SK-N-SH (cell line): ENCODE measurements around the gene MAPK14. TPM values are rescaled to one million over a fixed set of nuclear protein-coding genes. Genes with fewer than 3 reads are reported as not detected.

Source experiments
- CTCF ChIA-PET: fragments of 300-600, 350-600 bp; formaldehyde crosslinking; extraction: SDS; loops from one replicate; lab custom pipeline; 2021; lab: Yijun Ruan, JAX
- POLR2A ChIA-PET: fragments of 350-600 bp; sonication (Branson Sonifier 250); formaldehyde crosslinking; extraction: SDS; loops from one replicate; lab custom pipeline; 2020; ENCODE audit warnings: antibody characterized with exemption, inconsistent platforms; lab: Yijun Ruan, JAX
- DNase-seq: peaks from one replicate; pipeline ENCODE4 v3.0.0; 2012
- H2AFZ ChIP-seq: fragments of 200-600 bp; sonication (generic); 2 replicates; pipeline ENCODE4 v1.8.1; 2016; ENCODE audit warnings: antibody characterized with exemption, mild to moderate bottlenecking, low read depth
- H3F3A ChIP-seq: fragments of 200-600 bp; sonication (generic); replicated peaks from 2 replicates; pipeline ENCODE3; 2016; ENCODE audit warnings: antibody characterized with exemption, mild to moderate bottlenecking; ENCODE audit not compliant: insufficient read depth
- H3K27ac ChIP-seq, 2 experiments: fragments of 200-500 bp in 1 of 2; fragments of 200-600 bp in 1 of 2; sonication (Bioruptor generic) in 1 of 2; sonication (generic), shearing (Covaris generic) in 1 of 2; 2 replicates each; pipeline versions ENCODE4 v1.5.1 to v1.6.1; 2014 to 2016; ENCODE audit warnings: low read depth in 2 of 2, inconsistent platforms in 1 of 2, low read length in 1 of 2, mild to moderate bottlenecking in 1 of 2, mixed read lengths in 1 of 2
- H3K27me3 ChIP-seq: fragments of 200-600 bp; sonication (generic), shearing (Covaris generic); 2 replicates; pipeline ENCODE4 v1.6.1; 2016; ENCODE audit warnings: mixed run types; ENCODE audit not compliant: insufficient read depth
- H3K36me3 ChIP-seq, 2 experiments: fragments of 200-500 bp in 1 of 2; fragments of 200-600 bp in 1 of 2; sonication (Bioruptor generic) in 1 of 2; sonication (generic) in 1 of 2; replicated peaks in 1 of 2; 2 replicates each; pipeline versions ENCODE3 to v1.5.1; 2014 to 2016; ENCODE audit warnings: low read length in 1 of 2, mild to moderate bottlenecking in 1 of 2; ENCODE audit not compliant: insufficient read depth in 2 of 2, control insufficient read depth in 1 of 2
- H3K4me1 ChIP-seq, 2 experiments: fragments of 200-500 bp in 1 of 2; fragments of 200-600 bp in 1 of 2; sonication (Bioruptor generic) in 1 of 2; sonication (generic), shearing (Covaris generic) in 1 of 2; 2 replicates each; pipeline versions ENCODE4 v1.5.1 to v1.6.1; 2014 to 2016; ENCODE audit warnings: low read depth in 1 of 2, low read length in 1 of 2, mixed run types in 1 of 2; ENCODE audit not compliant: insufficient read depth in 2 of 2, control insufficient read depth in 1 of 2
- H3K4me2 ChIP-seq: fragments of 200-600 bp; sonication (generic), shearing (Covaris generic); 2 replicates; pipeline ENCODE4 v1.6.1; 2017; ENCODE audit warnings: mixed run types
- H3K4me3 ChIP-seq, 2 experiments: fragments of 200-500 bp in 1 of 2; fragments of 200-600 bp in 1 of 2; sonication (Bioruptor generic) in 1 of 2; sonication (generic), shearing (Covaris generic) in 1 of 2; 2 replicates each; pipeline versions ENCODE4 v1.5.1 to v1.8.1; 2014 to 2016; ENCODE audit warnings: low read depth in 2 of 2, inconsistent platforms in 1 of 2, low read length in 1 of 2, mild to moderate bottlenecking in 1 of 2, mixed read lengths in 1 of 2, moderate library complexity in 1 of 2
- H3K79me2 ChIP-seq: fragments of 200-600 bp; sonication (generic); 2 replicates; pipeline ENCODE4 v1.8.1; 2017; ENCODE audit warnings: mild to moderate bottlenecking; ENCODE audit not compliant: insufficient read depth
- H3K9ac ChIP-seq: fragments of 200-600 bp; sonication (generic); 2 replicates; pipeline ENCODE4 v1.6.1; 2017; ENCODE audit warnings: mixed run types
- H3K9me2 ChIP-seq: fragments of 200-600 bp; sonication (generic); 2 replicates; pipeline ENCODE4 v1.6.1; 2017; ENCODE audit warnings: mixed run types
- H3K9me3 ChIP-seq: fragments of 200-600 bp; sonication (generic); 2 replicates; pipeline ENCODE4 v1.6.1; 2017; ENCODE audit warnings: mixed run types, mild to moderate bottlenecking, moderate library complexity
- H4K20me1 ChIP-seq: fragments of 200-600 bp; sonication (generic); 2 replicates; pipeline ENCODE4 v1.6.1; 2017; ENCODE audit warnings: mild to moderate bottlenecking, mixed run types; ENCODE audit not compliant: insufficient read depth
- CHD2 ChIP-seq: fragments of 150-350 bp; IDR thresholded peaks from 2 replicates; pipeline ENCODE4 v1.6.1; 2018; ENCODE audit warnings: low read length; ENCODE audit not compliant: partially characterized antibody
- EZH2phosphoT487 ChIP-seq: fragments of 200-600 bp; sonication (generic); IDR thresholded peaks from 2 replicates; pipeline ENCODE4 v1.6.1; 2017; ENCODE audit warnings: low read depth, mixed run types, mild to moderate bottlenecking, antibody characterized with exemption, moderate library complexity, borderline replicate concordance
- FOSL2 ChIP-seq: IDR thresholded peaks from 2 replicates; pipeline ENCODE4 v1.4.0; 2012; ENCODE audit warnings: low read depth, mild to moderate bottlenecking, moderate library complexity, borderline replicate concordance
- FOXM1 ChIP-seq: IDR thresholded peaks from 2 replicates; pipeline ENCODE4 v1.4.0; 2012; ENCODE audit warnings: low read depth, mild to moderate bottlenecking
- GABPA ChIP-seq: IDR thresholded peaks from 2 replicates; pipeline ENCODE4 v1.4.0; 2012; ENCODE audit warnings: low read depth, mild to moderate bottlenecking
- GATA2 ChIP-seq: sonication (generic); formaldehyde crosslinking; IDR thresholded peaks from 2 replicates; pipeline ENCODE4 v1.5.0; 2020; ENCODE audit warnings: mild to moderate bottlenecking, missing genetic modification reagents
- MXI1 ChIP-seq: IDR thresholded peaks from 2 replicates; pipeline ENCODE4 v1.6.1; 2012; ENCODE audit warnings: mild to moderate bottlenecking, low read depth, low read length, improper control_type of control experiment
- PBX3 ChIP-seq: IDR thresholded peaks from 2 replicates; pipeline ENCODE4; 2012
- POLR2AphosphoS5 ChIP-seq: IDR thresholded peaks from 2 replicates; pipeline ENCODE4 v1.6.1; 2012; ENCODE audit warnings: low read depth, low read length
- RCOR1 ChIP-seq: fragments of 150-350 bp; IDR thresholded peaks from 2 replicates; pipeline ENCODE4 v1.6.1; 2017; ENCODE audit warnings: antibody characterized with exemption, low read length
- RXRA ChIP-seq: IDR thresholded peaks from 2 replicates; pipeline ENCODE4 v1.4.0; 2012; ENCODE audit warnings: low read depth, mild to moderate bottlenecking, borderline replicate concordance
- SIN3A ChIP-seq: IDR thresholded peaks from 2 replicates; pipeline ENCODE4 v1.6.1; 2012; ENCODE audit warnings: low read depth, mild to moderate bottlenecking, low read length, moderate library complexity, borderline replicate concordance
- SMC3 ChIP-seq: IDR thresholded peaks from 2 replicates; pipeline ENCODE4 v1.6.1; 2012; ENCODE audit warnings: low read depth, low read length, improper control_type of control experiment
- TCF12 ChIP-seq: IDR thresholded peaks from 2 replicates; pipeline ENCODE4 v1.4.0; 2012
- USF1 ChIP-seq: IDR thresholded peaks from 2 replicates; pipeline ENCODE4 v1.4.0; 2012; ENCODE audit warnings: low read depth, borderline replicate concordance
- YY1 ChIP-seq: IDR thresholded peaks from 2 replicates; pipeline ENCODE4 v1.4.0; 2012; ENCODE audit warnings: low read depth, mild to moderate bottlenecking
- ZBTB33 ChIP-seq: IDR thresholded peaks from 2 replicates; pipeline ENCODE4 v1.4.0; 2012; ENCODE audit warnings: low read depth, borderline replicate concordance
- WGBS: methylation state at CpG from one replicate; pipeline ENCODE4 v1.1.6; 2017; ENCODE audit warnings: low lambda C conversion rate; 5-methylcytosine and 5-hydroxymethylcytosine counted together
- polyA plus RNA-seq, 3 experiments: library from polyadenylated mRNA; depleted of rRNA; stranded (reverse); fragments of >200 nt; gene quantifications; 2 replicates each; pipeline ENCODE4 v1.2.3, GENCODE V29; 2012
- TF ChIP-seq, protein P1 (sequence below): IDR thresholded peaks from 2 replicates; pipeline ENCODE4 v1.4.0; 2012; ENCODE audit warnings: low read depth

Gene MAPK14
- polyA plus RNA-seq, 1 of the 3 experiments (the other 2 are of a cell fraction): 19.8 TPM

- Histone ChIP-seq H3K36me3 (peaks cover 4 to 6% of the 10 kb centered on the region in 2 experiments), H2AFZ (no peak overlapping the region), H3K79me2 (no peaks in the 10 kb centered on the region), H3K4me2 (no peak overlapping the region), H3K4me1 (peaks cover 0 to 19% of the 10 kb centered on the region in 2 experiments; a peak in 1 of 4 replicates), H3F3A (peaks cover 8% of the 10 kb centered on the region), H3K27me3 (no peaks in the 10 kb centered on the region), H3K9me2 (no peaks in the 10 kb centered on the region), H3K9me3 (no peaks in the 10 kb centered on the region), H3K27ac (no peak overlapping the region; a peak in 1 of 4 replicates), H3K9ac (no peak overlapping the region), H4K20me1 (no peaks in the 10 kb centered on the region), H3K4me3 (no peak overlapping the region)
- TF ChIP-seq, protein P1, sequence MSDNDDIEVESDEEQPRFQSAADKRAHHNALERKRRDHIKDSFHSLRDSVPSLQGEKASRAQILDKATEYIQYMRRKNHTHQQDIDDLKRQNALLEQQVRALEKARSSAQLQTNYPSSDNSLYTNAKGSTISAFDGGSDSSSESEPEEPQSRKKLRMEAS: no peak
- TF ChIP-seq FOSL2 (no peak), FOXM1 (no peak), CHD2 (no peak), PBX3 (no peak), SMC3 (no peak), ZBTB33 (no peak), RXRA (no peak), RCOR1 (no peak), POLR2AphosphoS5 (no peak), MXI1 (no peak), SIN3A (no peak)
- DNase-seq: no peak
- CTCF ChIA-PET: no interaction called here
- 90% methylated on average over 2 of the region's 2 CpGs for WGBS
- POLR2A ChIA-PET: no interaction called here
Measured at GRCh38 chr6:36116943-36117342, 89.3 kb downstream of the MAPK14 start.

DNA sequence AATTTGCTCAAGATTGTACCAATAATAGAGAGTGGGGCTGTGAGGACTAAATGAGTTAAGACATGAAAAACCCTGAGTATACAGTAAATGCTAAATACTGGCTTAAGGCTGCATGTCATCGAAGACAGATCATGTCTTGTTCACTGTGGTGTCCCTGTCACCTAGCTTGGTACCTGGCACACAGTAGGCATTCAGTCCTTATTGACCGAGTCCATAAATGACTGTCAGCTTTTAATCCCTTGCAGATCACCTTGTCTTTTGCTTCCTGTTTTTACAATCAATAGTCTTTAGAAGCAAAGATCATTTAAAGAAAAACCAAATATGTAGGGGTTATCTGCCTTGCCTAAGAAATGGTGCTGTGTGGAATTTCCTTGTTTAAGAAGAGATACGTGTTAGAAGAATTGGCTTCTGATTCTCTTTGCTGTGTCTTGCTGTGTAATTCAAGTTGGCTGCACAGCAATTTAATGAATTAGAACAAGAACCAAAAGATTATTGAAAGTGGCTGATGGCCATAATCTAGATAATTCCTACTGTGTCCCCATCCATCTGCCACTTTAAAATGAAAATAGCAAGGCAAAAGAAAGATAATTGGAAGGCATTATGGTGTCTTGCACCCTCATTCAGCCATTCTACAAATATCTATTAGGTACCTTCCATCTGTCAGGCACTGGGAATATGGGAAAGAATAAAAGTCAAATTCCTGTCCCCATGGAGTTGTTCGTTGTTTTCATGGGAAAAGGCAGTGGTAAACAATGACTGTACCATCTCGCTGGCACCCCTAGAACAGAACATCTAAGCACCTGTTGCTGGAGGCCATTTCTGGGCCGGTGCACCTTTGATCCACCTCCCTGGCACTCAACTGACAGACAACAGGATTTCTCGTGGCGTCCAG is 90.3 kb downstream of the MAPK14 start:
- Histone ChIP-seq H3F3A (peaks cover 8% of the 10 kb centered on the region), H3K27ac (no peak overlapping the region), H2AFZ (no peak overlapping the region), H3K4me3 (no peak overlapping the region), H3K9me3 (no peaks in the 10 kb centered on the region), H3K9me2 (no peaks in the 10 kb centered on the region), H3K36me3 (peaks cover 0 to 4% of the 10 kb centered on the region in 2 experiments), H3K4me2 (no peak overlapping the region), H4K20me1 (no peaks in the 10 kb centered on the region), H3K79me2 (no peaks in the 10 kb centered on the region), H3K9ac (no peak overlapping the region), H3K27me3 (no peaks in the 10 kb centered on the region), H3K4me1 (peaks cover 0 to 27% of the 10 kb centered on the region in 2 experiments; a peak in 1 of 4 replicates)
- ChIA-PET CTCF (interaction anchor here (0.9 to 1.3 kb wide), 3 partner anchors 9 to 42 kb away, joined by 3 read pairs; no protein-coding TSS in a partner anchor), POLR2A (no interaction called here)
- WGBS: 93% methylated on average over 6 of the region's 8 CpGs
- no peak for DNase-seq
- TF ChIP-seq GATA2 (CRISPR knock-in tag) (no peak), FOXM1 (no peak), YY1 (no peak), FOSL2 (no peak), POLR2AphosphoS5 (no peak), RCOR1 (no peak), TCF12 (no peak), GABPA (no peak), EZH2phosphoT487 (no peak), USF1 (no peak), ZBTB33 (no peak)
